ENCODE data around the gene PDP2. TPM values are rescaled to one million over a fixed set of nuclear protein-coding genes. Genes with fewer than 3 reads are reported as not detected.
A peak's percentile ranks its signal among the peaks of the same experiment; 100 is the strongest.

Gene PDP2
- total RNA-seq, 1 donor from 2014 or later: 2.4 TPM

- DNase-seq (ENCODE audit: low read depth): peak; percentile 87
- peak; percentile 92 for TF ChIP-seq CTCF (conservative IDR thresholded peaks at IDR 0.05; ENCODE audit: low read depth, low read length)
- H3K4me3 ChIP-seq (ENCODE audit: low read depth, low read length): peak overlapping the region; percentile 49
Measured at GRCh38 chr16:66872943-66873684, 7.2 kb upstream of the PDP2 start.

GRCh38 chr16:66873685-66874055 is 6.6 kb upstream of the PDP2 start:
- no peak for TF ChIP-seq CTCF (conservative IDR thresholded peaks at IDR 0.05; ENCODE audit: low read depth, low read length)
- DNase-seq (ENCODE audit: low read depth): no peak
- no peak overlapping the region for H3K4me3 ChIP-seq (ENCODE audit: low read depth, low read length)

GRCh38 chr16:66874079-66874775 is 6.1 kb upstream of the PDP2 start:
- no peak for DNase-seq (ENCODE audit: low read depth)
- H3K4me3 ChIP-seq (ENCODE audit: low read depth, low read length): no peak overlapping the region
- TF ChIP-seq CTCF (conservative IDR thresholded peaks at IDR 0.05; ENCODE audit: low read depth, low read length): no peak

GRCh38 chr16:66878067-66878466 is 2.2 kb upstream of the PDP2 start:
- no peak for TF ChIP-seq CTCF (conservative IDR thresholded peaks at IDR 0.05; ENCODE audit: low read depth, low read length)
- no peak overlapping the region for H3K4me3 ChIP-seq (ENCODE audit: low read depth, low read length)
- no peak for DNase-seq (ENCODE audit: low read depth)

GRCh38 chr16:66881014-66881417 is 701 bp downstream of the PDP2 start:
- DNase-seq (ENCODE audit: low read depth): no peak
- no peak for TF ChIP-seq CTCF (conservative IDR thresholded peaks at IDR 0.05; ENCODE audit: low read depth, low read length)
- peak overlapping the region; percentile 90 for H3K4me3 ChIP-seq (ENCODE audit: low read depth, low read length)

GRCh38 chr16:66881560-66881959 is 1.2 kb downstream of the PDP2 start:
- H3K4me3 ChIP-seq (ENCODE audit: low read depth, low read length): peak overlapping the region; percentile 90
- no peak for DNase-seq (ENCODE audit: low read depth)
- TF ChIP-seq CTCF (conservative IDR thresholded peaks at IDR 0.05; ENCODE audit: low read depth, low read length): no peak
